Esophagus muscularis mucosa (tissue), 4 donors: ENCODE data around the gene ASB18. TPM values are rescaled to one million over a fixed set of nuclear protein-coding genes. Genes with fewer than 3 reads are reported as not detected.

Experiments used
- DNase-seq: peaks from one replicate; pipeline ENCODE4 v3.0.0-alpha.2; 2017; ENCODE audit errors: extremely low spot score
- H3K27ac ChIP-seq, 4 donors: fragments of 200-600 bp; sonication (generic); replicated peaks in 1 of 4; 1 replicate in 3 of 4; 2 replicates in 1 of 4; pipeline ENCODE4 v1.5.1; 2016 to 2019; ENCODE audit warnings: mild to moderate bottlenecking in 1 of 4
- H3K27me3 ChIP-seq, 4 donors: fragments of 200-600 bp; sonication (generic); one replicate each; pipeline versions ENCODE4 v1.5.1 to v1.6.0; 2016 to 2019
- H3K36me3 ChIP-seq, 4 donors: fragments of 200-600 bp; sonication (generic); one replicate each; pipeline ENCODE4 v1.5.1; 2016 to 2019
- H3K4me1 ChIP-seq, 4 donors: fragments of 200-600 bp; sonication (generic); one replicate each; pipeline ENCODE4 v1.5.1; 2016 to 2019
- H3K4me3 ChIP-seq, 4 donors: fragments of 200-600 bp; sonication (generic); 1 replicate in 2 of 4; 2 replicates in 2 of 4; pipeline ENCODE4 v1.5.1; 2016 to 2019; ENCODE audit warnings: mild to moderate bottlenecking in 4 of 4, moderate library complexity in 1 of 4
- H3K9me3 ChIP-seq, 4 donors: fragments of 200-600 bp; sonication (generic); 1 replicate in 3 of 4; 2 replicates in 1 of 4; pipeline ENCODE4 v1.5.1; 2016 to 2019
- CTCF ChIP-seq, 3 experiments: fragments of 200-600 bp in 2 of 3; fragments of 450-650 bp in 1 of 3; sonication (generic) in 2 of 3; IDR thresholded peaks; one replicate each; pipeline ENCODE4 v1.5.1; 2017 to 2019; ENCODE audit warnings: antibody characterized with exemption in 3 of 3, mild to moderate bottlenecking in 2 of 3, moderate library complexity in 1 of 3
- EP300 ChIP-seq: sonication (generic); formaldehyde crosslinking; IDR thresholded peaks from one replicate; pipeline ENCODE4 v1.6.1; 2017; ENCODE audit warnings: antibody characterized with exemption
- POLR2A ChIP-seq: fragments of 450-650 bp; IDR thresholded peaks from one replicate; pipeline ENCODE4 v1.6.1; 2017; ENCODE audit warnings: antibody characterized with exemption, moderate library complexity, mild to moderate bottlenecking, low read depth
- POLR2AphosphoS5 ChIP-seq, 2 donors: sonication (generic); formaldehyde crosslinking; IDR thresholded peaks; one replicate each; pipeline ENCODE4 v1.6.1; 2017; ENCODE audit warnings: antibody characterized with exemption in 2 of 2
- WGBS: methylation state at CpG from one replicate; pipeline ENCODE4 v1.1.5; 2018; 5-methylcytosine and 5-hydroxymethylcytosine counted together
- intact Hi-C: fragments of 100-400 bp; cut with DNase I; formaldehyde crosslinking; loops from one replicate; pipeline ENCODE4 v1.15.1; 2023
- total RNA-seq, 4 donors: library from RNA; depleted of rRNA; stranded (reverse); fragments of >200 nt; gene quantifications; one replicate each; pipeline versions ENCODE4 v1.1.0 to v1.2.1, GENCODE V29; 2016

The ASB18 gene
- total RNA-seq, 4 donors from 2014 or later: not detected

GRCh38 chr2:236161082-236161462, 103.1 kb downstream of the ASB18 start:
- DNase-seq: no peak
- 60% methylated on average over 12 of the region's 15 CpGs for WGBS
- peaks cover 4 to 86% (median 65%) of the 10 kb centered on the region in 4 donors for H3K27me3 ChIP-seq
- peaks cover 28 to 40% (median 35%) of the 10 kb centered on the region in 4 donors for H3K4me1 ChIP-seq
- H3K9me3 ChIP-seq: no peaks in the 10 kb centered on the region
- H3K36me3 ChIP-seq: no peaks in the 10 kb centered on the region
- no peak overlapping the region for H3K4me3 ChIP-seq
- no peak for TF ChIP-seq CTCF (IDR thresholded peaks at IDR 0.05)
- no peak for TF ChIP-seq POLR2AphosphoS5 (IDR thresholded peaks at IDR 0.05)
- no peak for TF ChIP-seq POLR2A
- no peak for TF ChIP-seq EP300
- intact Hi-C loops: no loop called here
- H3K27ac ChIP-seq: no peak overlapping the region

- intact Hi-C loops: no loop called here
- TF ChIP-seq POLR2AphosphoS5 (IDR thresholded peaks at IDR 0.05) (no peak), EP300 (no peak), CTCF (IDR thresholded peaks at IDR 0.05) (no peak), POLR2A (no peak)
- no peak for DNase-seq
- no peak overlapping the region for H3K4me3 ChIP-seq
- no peaks in the 10 kb centered on the region for H3K9me3 ChIP-seq
- H3K27me3 ChIP-seq: peaks cover 0 to 86% (median 59%) of the 10 kb centered on the region in 4 donors
- H3K27ac ChIP-seq: no peak overlapping the region
- H3K36me3 ChIP-seq: no peaks in the 10 kb centered on the region
- WGBS: 49% methylated on average over 14 of the region's 22 CpGs
- H3K4me1 ChIP-seq: peaks cover 22 to 35% (median 30%) of the 10 kb centered on the region in 4 donors
These were observed 103.7 kb downstream of the ASB18 start for GRCh38 chr2:236160366-236161081.

GRCh38 chr2:236159778-236160170, 104.4 kb downstream of the ASB18 start:
- no peaks in the 10 kb centered on the region for H3K9me3 ChIP-seq
- H3K27me3 ChIP-seq: peaks cover 0 to 79% (median 53%) of the 10 kb centered on the region in 4 donors
- intact Hi-C loops: no loop called here
- TF ChIP-seq EP300: no peak
- TF ChIP-seq POLR2A: no peak
- no peak for TF ChIP-seq CTCF (IDR thresholded peaks at IDR 0.05)
- H3K27ac ChIP-seq: no peak overlapping the region
- no peak for DNase-seq
- 35% methylated on average over 10 of the region's 33 CpGs for WGBS
- H3K4me1 ChIP-seq: peaks cover 19 to 27% (median 25%) of the 10 kb centered on the region in 4 donors
- H3K36me3 ChIP-seq: no peaks in the 10 kb centered on the region
- H3K4me3 ChIP-seq: no peak overlapping the region

- Histone ChIP-seq H3K27me3 (peaks cover 0 to 73% (median 47%) of the 10 kb centered on the region in 4 donors), H3K4me3 (no peak overlapping the region), H3K27ac (no peak overlapping the region), H3K36me3 (no peaks in the 10 kb centered on the region), H3K4me1 (peaks cover 13 to 21% (median 19%) of the 10 kb centered on the region in 4 donors), H3K9me3 (no peaks in the 10 kb centered on the region)
- WGBS: 29% methylated on average over 29 of the region's 45 CpGs
- no peak for DNase-seq
- TF ChIP-seq EP300: no peak
- TF ChIP-seq POLR2AphosphoS5 (IDR thresholded peaks at IDR 0.05): no peak
- TF ChIP-seq POLR2A: no peak
- no peak for TF ChIP-seq CTCF (IDR thresholded peaks at IDR 0.05)
- intact Hi-C loops: no loop called here
These were observed 105.0 kb downstream of the ASB18 start for GRCh38 chr2:236158969-236159777.
